Smooth muscle cell (in vitro differentiated cells): ENCODE data around the gene ZMYND11. TPM values are rescaled to one million over a fixed set of nuclear protein-coding genes. Genes with fewer than 3 reads are reported as not detected.

Experiments used
- DNase-seq: peaks from one replicate; lab custom pipeline; 2025; ENCODE audit not compliant: unreplicated experiment; lab: John Stamatoyannopoulos, UW
- H2AFZ ChIP-seq: fragments of 200-600 bp; sonication (generic); 2 replicates; pipeline ENCODE4 v1.6.0; 2016; ENCODE audit warnings: antibody characterized with exemption, low read depth, mild to moderate bottlenecking
- H3F3A ChIP-seq: fragments of 200-600 bp; sonication (generic); 2 replicates; pipeline ENCODE4 v1.6.0; 2017; ENCODE audit warnings: antibody characterized with exemption, low read depth
- H3K27ac ChIP-seq: fragments of 200-600 bp; sonication (generic); 2 replicates; pipeline ENCODE4 v1.5.1; 2016; ENCODE audit warnings: low read depth, mild to moderate bottlenecking
- H3K27me3 ChIP-seq: fragments of 200-600 bp; sonication (generic); 2 replicates; pipeline ENCODE4 v1.6.1; 2016; ENCODE audit warnings: low read depth, mild to moderate bottlenecking
- H3K36me3 ChIP-seq: fragments of 200-600 bp; sonication (generic); 2 replicates; pipeline ENCODE4 v1.5.1; 2016; ENCODE audit warnings: low read depth
- H3K4me1 ChIP-seq: fragments of 200-600 bp; sonication (generic); 2 replicates; pipeline ENCODE4 v1.5.1; 2016; ENCODE audit warnings: low read depth
- H3K4me2 ChIP-seq: fragments of 200-600 bp; sonication (generic); 2 replicates; pipeline ENCODE4 v1.6.0; 2016; ENCODE audit warnings: mild to moderate bottlenecking
- H3K4me3 ChIP-seq: fragments of 200-600 bp; sonication (generic); 2 replicates; pipeline ENCODE4 v1.5.1; 2016; ENCODE audit warnings: mild to moderate bottlenecking
- H3K79me2 ChIP-seq: fragments of 200-600 bp; sonication (generic); 2 replicates; pipeline ENCODE4 v1.6.0; 2016; ENCODE audit warnings: low read depth, mild to moderate bottlenecking
- H3K9ac ChIP-seq: fragments of 200-600 bp; sonication (generic); 2 replicates; pipeline ENCODE4 v1.6.0; 2016; ENCODE audit warnings: low read depth
- H3K9me3 ChIP-seq: fragments of 200-600 bp; sonication (generic); replicated peaks from 2 replicates; pipeline ENCODE4 v1.5.1; 2016; ENCODE audit warnings: low read depth
- H4K20me1 ChIP-seq: fragments of 200-600 bp; sonication (generic); 2 replicates; pipeline ENCODE4 v1.6.0; 2016; ENCODE audit warnings: low read depth
- WGBS: methylation state at CpG from one replicate; pipeline ENCODE4 v1.1.7; 2016; ENCODE audit warnings: low lambda C conversion rate; 5-methylcytosine and 5-hydroxymethylcytosine counted together
- polyA plus RNA-seq: library from polyadenylated mRNA; unstranded; fragments of >200 nt; fragmentation: Nextera tagmentation; extraction: Ambion mirVana; gene quantifications from 2 replicates; pipeline ENCODE4 v1.2.1, GENCODE V29; 2016
- total RNA-seq: library from RNA; depleted of rRNA; stranded (reverse); fragments of >200 nt; gene quantifications from 2 replicates; pipeline ENCODE4 v1.2.3, GENCODE V29; 2014
- TF ChIP-seq, protein P1 (sequence below): fragments of 200-600 bp; sonication (generic); IDR thresholded peaks from 2 replicates; pipeline ENCODE4 v1.5.1; 2017; ENCODE audit warnings: borderline replicate concordance, mild to moderate bottlenecking, antibody characterized with exemption; ENCODE audit not compliant: insufficient read depth, poor library complexity, severe bottlenecking

ZMYND11 gene
- total and polyA plus RNA-seq, 2 experiments from 2014 or later = 33.7 to 66.3 TPM

DNA sequence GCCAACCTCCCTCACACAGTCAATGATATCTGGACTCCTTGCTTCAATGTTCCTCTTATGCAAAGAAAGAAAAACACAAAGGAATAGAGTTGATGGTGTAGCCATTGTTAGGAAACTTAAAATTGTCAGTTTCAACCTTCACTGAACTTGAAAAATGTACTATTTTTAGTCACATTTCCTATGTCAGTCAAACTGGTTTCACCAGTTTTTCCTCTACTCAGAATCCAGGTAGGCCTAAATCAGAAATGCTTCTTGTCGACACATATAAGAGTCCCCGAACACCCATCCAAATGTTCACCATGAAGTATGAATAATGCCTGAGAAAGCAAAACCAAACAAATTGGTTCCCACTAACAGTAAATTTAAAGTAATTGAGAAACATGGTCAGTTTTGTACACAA lies 42.4 kb upstream of the ZMYND11 start:
- Histone ChIP-seq H4K20me1 (no peaks in the 10 kb centered on the region), H3K27ac (no peak overlapping the region), H3K4me2 (no peak overlapping the region), H3K9ac (no peak overlapping the region), H3K79me2 (no peaks in the 10 kb centered on the region), H3K36me3 (no peaks in the 10 kb centered on the region), H3K27me3 (no peaks in the 10 kb centered on the region), H3F3A (no peaks in the 10 kb centered on the region), H3K4me3 (no peak overlapping the region), H3K9me3 (no peaks in the 10 kb centered on the region), H3K4me1 (no peaks in the 10 kb centered on the region), H2AFZ (no peak overlapping the region)
- DNase-seq = no peak
- TF ChIP-seq, protein P1, sequence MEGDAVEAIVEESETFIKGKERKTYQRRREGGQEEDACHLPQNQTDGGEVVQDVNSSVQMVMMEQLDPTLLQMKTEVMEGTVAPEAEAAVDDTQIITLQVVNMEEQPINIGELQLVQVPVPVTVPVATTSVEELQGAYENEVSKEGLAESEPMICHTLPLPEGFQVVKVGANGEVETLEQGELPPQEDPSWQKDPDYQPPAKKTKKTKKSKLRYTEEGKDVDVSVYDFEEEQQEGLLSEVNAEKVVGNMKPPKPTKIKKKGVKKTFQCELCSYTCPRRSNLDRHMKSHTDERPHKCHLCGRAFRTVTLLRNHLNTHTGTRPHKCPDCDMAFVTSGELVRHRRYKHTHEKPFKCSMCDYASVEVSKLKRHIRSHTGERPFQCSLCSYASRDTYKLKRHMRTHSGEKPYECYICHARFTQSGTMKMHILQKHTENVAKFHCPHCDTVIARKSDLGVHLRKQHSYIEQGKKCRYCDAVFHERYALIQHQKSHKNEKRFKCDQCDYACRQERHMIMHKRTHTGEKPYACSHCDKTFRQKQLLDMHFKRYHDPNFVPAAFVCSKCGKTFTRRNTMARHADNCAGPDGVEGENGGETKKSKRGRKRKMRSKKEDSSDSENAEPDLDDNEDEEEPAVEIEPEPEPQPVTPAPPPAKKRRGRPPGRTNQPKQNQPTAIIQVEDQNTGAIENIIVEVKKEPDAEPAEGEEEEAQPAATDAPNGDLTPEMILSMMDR = no peak
- 64% methylated on average over 2 of the region's 2 CpGs for WGBS

DNA sequence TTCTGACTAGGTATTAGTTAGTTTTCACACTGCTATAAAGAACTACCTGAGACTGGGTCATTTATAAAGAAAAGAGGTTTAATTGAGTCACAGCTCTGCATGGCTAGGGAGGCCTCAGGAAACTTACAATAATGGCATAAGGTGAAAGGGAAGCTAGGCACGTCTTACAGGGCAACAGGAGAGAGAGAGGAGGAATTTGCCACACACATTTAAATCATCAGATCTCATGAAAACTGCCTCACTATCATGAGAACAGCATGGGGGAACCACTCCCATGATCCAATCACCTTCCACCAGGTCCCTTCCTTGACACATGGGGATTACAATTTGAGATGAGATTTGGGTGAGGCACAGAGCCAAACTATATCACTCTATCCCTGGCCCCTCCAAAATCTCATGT lies 40.6 kb upstream of the ZMYND11 start:
- 75% methylated on average over 1 of the region's 1 CpG for WGBS
- no peak overlapping the region for H2AFZ ChIP-seq
- no peaks in the 10 kb centered on the region for H3K36me3 ChIP-seq
- no peaks in the 10 kb centered on the region for H4K20me1 ChIP-seq
- H3K27me3 ChIP-seq = no peaks in the 10 kb centered on the region
- H3K9ac ChIP-seq = no peak overlapping the region
- no peak for DNase-seq
- H3K79me2 ChIP-seq = no peaks in the 10 kb centered on the region
- H3F3A ChIP-seq = no peaks in the 10 kb centered on the region
- no peaks in the 10 kb centered on the region for H3K4me1 ChIP-seq
- no peak overlapping the region for H3K4me3 ChIP-seq
- no peak overlapping the region for H3K4me2 ChIP-seq
- TF ChIP-seq, protein P1 = no peak
- H3K27ac ChIP-seq = no peak overlapping the region
- H3K9me3 ChIP-seq = no peaks in the 10 kb centered on the region

DNA sequence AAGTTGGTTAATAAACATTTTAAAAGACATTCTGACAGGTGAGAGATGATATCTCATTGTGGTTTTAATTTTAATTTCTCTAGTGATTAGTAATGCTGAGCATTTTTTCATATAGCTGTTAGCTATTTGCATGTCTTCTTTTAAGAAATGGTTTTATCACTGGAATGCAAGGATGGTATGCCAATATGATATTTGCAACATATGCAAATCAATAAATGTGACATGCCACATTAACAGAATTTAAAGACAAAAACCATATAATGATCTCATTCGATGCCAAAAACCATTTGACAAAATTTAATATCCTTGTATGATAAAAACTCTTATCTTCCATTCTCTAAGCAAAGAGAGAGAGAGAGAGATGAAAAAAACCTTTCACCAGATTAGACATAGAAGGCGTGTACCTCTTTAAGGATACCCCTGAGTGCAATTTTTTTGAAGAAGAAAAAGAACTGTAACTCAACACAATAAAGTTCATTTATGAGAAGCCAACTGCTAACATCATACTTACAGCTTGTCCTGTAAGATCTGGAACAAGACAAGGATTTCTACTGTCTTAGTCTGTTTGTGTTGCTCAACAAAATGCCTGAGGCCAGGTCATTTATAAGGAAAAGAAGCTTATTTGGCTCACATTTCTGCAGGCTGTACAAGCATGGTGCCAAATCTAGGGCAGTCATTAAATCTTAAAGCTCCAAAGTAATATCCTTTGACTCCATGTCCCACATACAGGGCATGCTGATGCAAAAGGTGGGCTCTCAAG lies 39.7 kb upstream of the ZMYND11 start:
- no peaks in the 10 kb centered on the region for H3K4me1 ChIP-seq
- H3F3A ChIP-seq = no peaks in the 10 kb centered on the region
- no peak overlapping the region for H3K4me2 ChIP-seq
- H3K27me3 ChIP-seq = no peaks in the 10 kb centered on the region
- H3K79me2 ChIP-seq = no peaks in the 10 kb centered on the region
- 74% methylated on average over 2 of the region's 2 CpGs for WGBS
- H3K27ac ChIP-seq = no peak overlapping the region
- TF ChIP-seq, protein P1 = no peak
- no peak overlapping the region for H2AFZ ChIP-seq
- H4K20me1 ChIP-seq = no peaks in the 10 kb centered on the region
- DNase-seq = no peak
- H3K36me3 ChIP-seq = no peaks in the 10 kb centered on the region
- no peak overlapping the region for H3K9ac ChIP-seq
- H3K4me3 ChIP-seq = no peak overlapping the region
- no peaks in the 10 kb centered on the region for H3K9me3 ChIP-seq

DNA sequence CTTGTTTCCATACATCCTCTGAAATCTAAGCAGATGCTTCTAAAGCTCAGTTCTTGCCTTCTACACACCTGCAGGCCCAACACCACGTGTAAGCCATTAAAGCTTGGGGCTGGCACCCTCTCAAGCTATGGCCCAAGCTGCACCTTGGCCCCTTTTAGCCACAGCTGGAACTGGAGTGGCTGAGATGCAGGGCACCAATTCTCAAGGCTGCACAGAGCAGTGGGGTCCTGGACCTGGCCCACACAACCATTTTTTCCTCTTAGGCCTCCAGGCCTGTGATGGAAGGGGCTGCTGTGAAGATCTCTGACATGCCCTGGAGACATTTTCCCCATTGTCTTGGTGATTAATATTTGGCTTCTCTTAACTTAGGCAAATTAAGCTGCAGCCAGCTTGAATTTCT lies 38.8 kb upstream of the ZMYND11 start:
- Histone ChIP-seq H3K4me2 (no peak overlapping the region), H3K27ac (no peak overlapping the region), H4K20me1 (no peaks in the 10 kb centered on the region), H3K79me2 (no peaks in the 10 kb centered on the region), H3K9me3 (no peaks in the 10 kb centered on the region), H3K27me3 (peaks cover under 1% of the 10 kb centered on the region), H3F3A (no peaks in the 10 kb centered on the region), H2AFZ (no peak overlapping the region), H3K4me3 (no peak overlapping the region), H3K4me1 (no peaks in the 10 kb centered on the region), H3K36me3 (no peaks in the 10 kb centered on the region), H3K9ac (no peak overlapping the region)
- TF ChIP-seq, protein P1 = no peak
- no peak for DNase-seq
- 42% methylated on average over 1 of the region's 1 CpG for WGBS
